HepG2 (cell line): ENCODE measurements around the gene THEM5. TPM values are rescaled to one million over a fixed set of nuclear protein-coding genes. Genes with fewer than 3 reads are reported as not detected.

ENCODE experiments used
- E2F5 ChIP-seq: sonication (generic); formaldehyde crosslinking; conservative IDR thresholded peaks from 2 replicates; pipeline ENCODE4 v1.4.0; 2020; ENCODE audit warnings: missing genetic modification reagents
- FOXK1 ChIP-seq: sonication (generic); formaldehyde crosslinking; IDR thresholded peaks from 2 replicates; pipeline ENCODE4 v1.4.0; 2020; ENCODE audit warnings: low read depth, missing genetic modification reagents, borderline replicate concordance
- FOXM1 ChIP-seq: sonication (generic); formaldehyde crosslinking; IDR thresholded peaks from 2 replicates; pipeline ENCODE4 v1.5.0; 2020; ENCODE audit warnings: missing genetic modification reagents
- MEIS2 ChIP-seq: sonication (generic); formaldehyde crosslinking; IDR thresholded peaks from 2 replicates; pipeline ENCODE4 v1.9.0; 2021; ENCODE audit warnings: mild to moderate bottlenecking, missing genetic modification reagents
- NFE2 ChIP-seq: sonication (generic); formaldehyde crosslinking; IDR thresholded peaks from 2 replicates; pipeline ENCODE4 v1.4.0; 2020; ENCODE audit warnings: missing genetic modification reagents
- POLR2A ChIP-seq, 2 experiments: IDR thresholded peaks; 2 replicates each; pipeline ENCODE4 v1.6.1; 2011; ENCODE audit warnings: low read depth in 2 of 2, low read length in 2 of 2, mild to moderate bottlenecking in 1 of 2, moderate library complexity in 1 of 2; ENCODE audit not compliant: insufficient read depth in 1 of 2
- RORA ChIP-seq: sonication (generic); formaldehyde crosslinking; IDR thresholded peaks from 2 replicates; pipeline ENCODE4 v1.5.0; 2020; ENCODE audit warnings: mild to moderate bottlenecking, missing genetic modification reagents, moderate library complexity
- ZNF275 ChIP-seq: sonication (generic); formaldehyde crosslinking; IDR thresholded peaks from 2 replicates; pipeline ENCODE4 v1.8.0; 2022; ENCODE audit warnings: missing genetic modification reagents, mild to moderate bottlenecking, inconsistent platforms, borderline replicate concordance
- polyA plus RNA-seq, 8 experiments: library from polyadenylated mRNA; depleted of rRNA in 3 of 8; stranded (reverse) in 7 of 8; unstranded in 1 of 8; fragments of >200 nt; fragmentation: Illumina TruSeq in 4 of 8; extraction: Trizol in 4 of 8; gene quantifications; 2 replicates each; pipeline versions ENCODE4 v1.2.1 to v1.2.3, GENCODE V29; 2011 to 2016; ENCODE audit warnings: low read depth in 4 of 8, missing spikeins in 1 of 8, mixed read lengths in 1 of 8; ENCODE audit not compliant: insufficient read depth in 1 of 8
- total RNA-seq, 5 experiments: library from RNA; depleted of rRNA; stranded (reverse); fragments of >200 nt; fragmentation: Illumina TruSeq; extraction: Trizol; gene quantifications; 2 replicates each; pipeline ENCODE4 v1.2.3, GENCODE V29; 2016; ENCODE audit warnings: low read depth in 1 of 5
- TF ChIP-seq, protein P1 (sequence below), 2 experiments: IDR thresholded peaks; 2 replicates each; pipeline ENCODE4 v1.6.1; 2011 to 2012; ENCODE audit warnings: low read length in 2 of 2, borderline replicate concordance in 1 of 2, low read depth in 1 of 2, mild to moderate bottlenecking in 1 of 2, moderate library complexity in 1 of 2
- TF ChIP-seq, protein P2 (sequence below): sonication (generic); formaldehyde crosslinking; IDR thresholded peaks from 2 replicates; pipeline ENCODE4 v1.8.1; 2022; ENCODE audit warnings: mild to moderate bottlenecking, missing genetic modification reagents

Gene THEM5
- total and polyA plus RNA-seq, 2 of the 13 experiments (the other 11 are each of a cell fraction or from before 2014, with no cell fraction given) = not detected

- TF ChIP-seq ZNF275 (CRISPR knock-in tag) (no peak), FOXM1 (CRISPR knock-in tag) (no peak), MEIS2 (no peak), POLR2A (IDR thresholded peaks at IDR 0.05; ENCODE audit: insufficient read depth in 1 of 2, low read depth in 2 of 2, low read length in 2 of 2) (no peak), FOXK1 (CRISPR knock-in tag) (no peak), NFE2 (CRISPR knock-in tag) (no peak), E2F5 (no peak), RORA (CRISPR knock-in tag) (no peak)
- TF ChIP-seq, protein P1, sequence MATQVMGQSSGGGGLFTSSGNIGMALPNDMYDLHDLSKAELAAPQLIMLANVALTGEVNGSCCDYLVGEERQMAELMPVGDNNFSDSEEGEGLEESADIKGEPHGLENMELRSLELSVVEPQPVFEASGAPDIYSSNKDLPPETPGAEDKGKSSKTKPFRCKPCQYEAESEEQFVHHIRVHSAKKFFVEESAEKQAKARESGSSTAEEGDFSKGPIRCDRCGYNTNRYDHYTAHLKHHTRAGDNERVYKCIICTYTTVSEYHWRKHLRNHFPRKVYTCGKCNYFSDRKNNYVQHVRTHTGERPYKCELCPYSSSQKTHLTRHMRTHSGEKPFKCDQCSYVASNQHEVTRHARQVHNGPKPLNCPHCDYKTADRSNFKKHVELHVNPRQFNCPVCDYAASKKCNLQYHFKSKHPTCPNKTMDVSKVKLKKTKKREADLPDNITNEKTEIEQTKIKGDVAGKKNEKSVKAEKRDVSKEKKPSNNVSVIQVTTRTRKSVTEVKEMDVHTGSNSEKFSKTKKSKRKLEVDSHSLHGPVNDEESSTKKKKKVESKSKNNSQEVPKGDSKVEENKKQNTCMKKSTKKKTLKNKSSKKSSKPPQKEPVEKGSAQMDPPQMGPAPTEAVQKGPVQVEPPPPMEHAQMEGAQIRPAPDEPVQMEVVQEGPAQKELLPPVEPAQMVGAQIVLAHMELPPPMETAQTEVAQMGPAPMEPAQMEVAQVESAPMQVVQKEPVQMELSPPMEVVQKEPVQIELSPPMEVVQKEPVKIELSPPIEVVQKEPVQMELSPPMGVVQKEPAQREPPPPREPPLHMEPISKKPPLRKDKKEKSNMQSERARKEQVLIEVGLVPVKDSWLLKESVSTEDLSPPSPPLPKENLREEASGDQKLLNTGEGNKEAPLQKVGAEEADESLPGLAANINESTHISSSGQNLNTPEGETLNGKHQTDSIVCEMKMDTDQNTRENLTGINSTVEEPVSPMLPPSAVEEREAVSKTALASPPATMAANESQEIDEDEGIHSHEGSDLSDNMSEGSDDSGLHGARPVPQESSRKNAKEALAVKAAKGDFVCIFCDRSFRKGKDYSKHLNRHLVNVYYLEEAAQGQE (IDR thresholded peaks at IDR 0.05; ENCODE audit: borderline replicate concordance in 1 of 2, low read depth in 1 of 2, low read length in 2 of 2) = no peak
- TF ChIP-seq, protein P2, sequence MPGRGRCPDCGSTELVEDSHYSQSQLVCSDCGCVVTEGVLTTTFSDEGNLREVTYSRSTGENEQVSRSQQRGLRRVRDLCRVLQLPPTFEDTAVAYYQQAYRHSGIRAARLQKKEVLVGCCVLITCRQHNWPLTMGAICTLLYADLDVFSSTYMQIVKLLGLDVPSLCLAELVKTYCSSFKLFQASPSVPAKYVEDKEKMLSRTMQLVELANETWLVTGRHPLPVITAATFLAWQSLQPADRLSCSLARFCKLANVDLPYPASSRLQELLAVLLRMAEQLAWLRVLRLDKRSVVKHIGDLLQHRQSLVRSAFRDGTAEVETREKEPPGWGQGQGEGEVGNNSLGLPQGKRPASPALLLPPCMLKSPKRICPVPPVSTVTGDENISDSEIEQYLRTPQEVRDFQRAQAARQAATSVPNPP (CRISPR knock-in tag) = no peak
These were observed 16.3 kb downstream of the THEM5 start (continued) for GRCh38 chr1:151837197-151837596.
